Sigmoid colon (tissue), 7 donors: ENCODE measurements around the gene CHCHD6. TPM values are rescaled to one million over a fixed set of nuclear protein-coding genes. Genes with fewer than 3 reads are reported as not detected.

Experiments used
- DNase-seq: peaks from one replicate; pipeline ENCODE4 v3.0.0-alpha.2; 2019
- H3K27ac ChIP-seq, 4 donors: fragments of 200-600 bp; sonication (generic); one replicate each; pipeline ENCODE4 v1.5.1; 2016 to 2019; ENCODE audit warnings: mild to moderate bottlenecking in 1 of 4
- H3K27me3 ChIP-seq, 3 donors: fragments of 200-600 bp; sonication (generic); one replicate each; pipeline ENCODE4 v1.5.1; 2019; ENCODE audit warnings: mild to moderate bottlenecking in 1 of 3
- H3K36me3 ChIP-seq, 4 donors: fragments of 200-600 bp; sonication (generic); one replicate each; pipeline ENCODE4 v1.5.1; 2016 to 2019
- H3K4me1 ChIP-seq, 4 donors: fragments of 200-600 bp; sonication (generic); one replicate each; pipeline ENCODE4 v1.5.1; 2017 to 2019
- H3K4me3 ChIP-seq, 4 donors: fragments of 200-600 bp; sonication (generic); one replicate each; pipeline ENCODE4 v1.5.1; 2017 to 2019; ENCODE audit warnings: mild to moderate bottlenecking in 2 of 4, moderate library complexity in 1 of 4
- H3K9me3 ChIP-seq, 4 donors: fragments of 200-600 bp in 3 of 4; sonication (generic) in 3 of 4; one replicate each; pipeline versions ENCODE4 v1.5.1 to v1.6.1; 2013 to 2019
- EP300 ChIP-seq, 4 donors: sonication (generic); formaldehyde crosslinking; IDR thresholded peaks; one replicate each; pipeline ENCODE4 v1.6.1; 2017; ENCODE audit warnings: antibody characterized with exemption in 4 of 4
- POLR2A ChIP-seq, 2 donors: fragments of 450-650 bp; IDR thresholded peaks; one replicate each; pipeline ENCODE4 v1.6.1; 2016; ENCODE audit warnings: antibody characterized with exemption in 2 of 2, mild to moderate bottlenecking in 2 of 2, moderate library complexity in 2 of 2
- POLR2AphosphoS5 ChIP-seq, 4 donors: sonication (generic); formaldehyde crosslinking; IDR thresholded peaks; one replicate each; pipeline ENCODE4 v1.6.1; 2017; ENCODE audit warnings: antibody characterized with exemption in 4 of 4
- WGBS, 2 donors: extraction: QIAGEN DNeasy Blood & Tissue Kit; methylation state at CpG; one replicate each; pipeline ENCODE4 v1.1.7; 2013; 5-methylcytosine and 5-hydroxymethylcytosine counted together
- intact Hi-C: fragments of 100-400 bp; cut with DNase I; formaldehyde crosslinking; loops from one replicate; pipeline ENCODE4 v1.15.1; 2023
- polyA plus RNA-seq, 3 donors: library from polyadenylated mRNA; stranded (reverse); fragments of 200-250 nt; gene quantifications; one replicate each; pipeline ENCODE4 v1.2.3, GENCODE V29; 2013
- total RNA-seq, 4 donors: library from RNA; depleted of rRNA; stranded (reverse); fragments of >200 nt; gene quantifications; one replicate each; pipeline ENCODE4 v1.1.0, GENCODE V29; 2016
- TF ChIP-seq, protein P1 (sequence below), 4 experiments: fragments of 450-650 bp in 3 of 4; fragments of 200-600 bp in 1 of 4; IDR thresholded peaks; one replicate each; pipeline ENCODE4 v1.5.1; 2016 to 2019; ENCODE audit warnings: antibody characterized with exemption in 4 of 4, mild to moderate bottlenecking in 3 of 4, moderate library complexity in 2 of 4
- donor health status: healthy with polysubstance abuse.
- donor health status: Bipolar disorder and iron deficiency.
- donor health status: healthy.

CHCHD6 gene
- total and polyA plus RNA-seq, 7 donors = 8.0 to 20.9 (median 14.4) TPM

DNA sequence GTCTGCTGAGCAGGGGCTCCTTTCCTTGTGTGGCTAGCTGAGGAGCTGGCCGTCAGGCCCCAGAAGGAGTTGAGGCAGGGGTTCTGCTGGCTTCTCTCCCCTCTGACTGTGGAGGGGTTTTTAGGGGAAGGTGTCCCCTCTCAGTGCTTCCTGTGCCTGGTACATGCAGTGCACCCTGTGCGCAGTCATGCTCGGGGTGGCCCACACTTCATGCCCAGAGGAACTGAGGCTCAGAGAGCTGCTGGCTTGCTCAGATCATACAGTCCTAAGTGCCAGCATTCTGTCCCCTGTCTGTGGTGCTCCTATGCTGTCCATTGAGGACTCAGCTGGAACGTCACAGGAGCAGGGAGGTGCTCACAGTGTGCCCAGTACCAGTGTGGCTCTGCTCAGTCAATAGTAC, 211.0 kb downstream of the CHCHD6 start:
- peaks cover 0 to 15% (median 0%) of the 10 kb centered on the region in 4 donors for H3K36me3 ChIP-seq
- intact Hi-C loops = no loop called here
- peak; percentile 50 for DNase-seq
- 96 to 97% methylated on average over 4 of the region's 4 CpGs for WGBS, 2 donors
- no peaks in the 10 kb centered on the region for H3K27me3 ChIP-seq
- no peak overlapping the region for H3K27ac ChIP-seq
- no peaks in the 10 kb centered on the region for H3K4me1 ChIP-seq
- H3K4me3 ChIP-seq = no peak overlapping the region
- TF ChIP-seq POLR2A (IDR thresholded peaks at IDR 0.05) (no peak), EP300 (IDR thresholded peaks at IDR 0.05) (no peak), POLR2AphosphoS5 (IDR thresholded peaks at IDR 0.05) (no peak)
- TF ChIP-seq, protein P1, sequence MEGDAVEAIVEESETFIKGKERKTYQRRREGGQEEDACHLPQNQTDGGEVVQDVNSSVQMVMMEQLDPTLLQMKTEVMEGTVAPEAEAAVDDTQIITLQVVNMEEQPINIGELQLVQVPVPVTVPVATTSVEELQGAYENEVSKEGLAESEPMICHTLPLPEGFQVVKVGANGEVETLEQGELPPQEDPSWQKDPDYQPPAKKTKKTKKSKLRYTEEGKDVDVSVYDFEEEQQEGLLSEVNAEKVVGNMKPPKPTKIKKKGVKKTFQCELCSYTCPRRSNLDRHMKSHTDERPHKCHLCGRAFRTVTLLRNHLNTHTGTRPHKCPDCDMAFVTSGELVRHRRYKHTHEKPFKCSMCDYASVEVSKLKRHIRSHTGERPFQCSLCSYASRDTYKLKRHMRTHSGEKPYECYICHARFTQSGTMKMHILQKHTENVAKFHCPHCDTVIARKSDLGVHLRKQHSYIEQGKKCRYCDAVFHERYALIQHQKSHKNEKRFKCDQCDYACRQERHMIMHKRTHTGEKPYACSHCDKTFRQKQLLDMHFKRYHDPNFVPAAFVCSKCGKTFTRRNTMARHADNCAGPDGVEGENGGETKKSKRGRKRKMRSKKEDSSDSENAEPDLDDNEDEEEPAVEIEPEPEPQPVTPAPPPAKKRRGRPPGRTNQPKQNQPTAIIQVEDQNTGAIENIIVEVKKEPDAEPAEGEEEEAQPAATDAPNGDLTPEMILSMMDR (IDR thresholded peaks at IDR 0.05) = no peak
- no peaks in the 10 kb centered on the region for H3K9me3 ChIP-seq

DNA sequence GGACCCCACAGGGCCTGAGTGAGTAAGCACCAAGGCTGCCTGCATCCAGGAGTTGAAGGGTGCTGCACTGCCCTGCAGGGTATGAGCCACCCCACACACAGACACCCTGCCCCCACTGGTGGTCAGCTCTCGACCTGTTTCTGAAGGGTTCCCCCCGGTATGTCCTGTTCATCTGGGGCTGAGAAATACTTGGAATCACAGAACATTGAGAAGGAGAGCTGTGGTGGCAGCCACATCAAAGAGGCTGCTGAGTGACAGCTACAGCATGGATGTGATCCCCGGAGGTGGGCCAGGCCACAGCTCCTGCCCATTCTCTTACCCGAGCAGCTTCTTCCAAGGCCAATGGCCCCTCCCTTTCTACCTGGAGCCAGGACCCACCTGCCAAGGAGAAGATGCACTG, 212.5 kb downstream of the CHCHD6 start:
- peak; percentile 24 for DNase-seq
- TF ChIP-seq, protein P1 (IDR thresholded peaks at IDR 0.05) = no peak
- TF ChIP-seq EP300 (IDR thresholded peaks at IDR 0.05) (no peak), POLR2AphosphoS5 (IDR thresholded peaks at IDR 0.05) (no peak), POLR2A (IDR thresholded peaks at IDR 0.05) (no peak)
- no peaks in the 10 kb centered on the region for H3K4me1 ChIP-seq

DNA sequence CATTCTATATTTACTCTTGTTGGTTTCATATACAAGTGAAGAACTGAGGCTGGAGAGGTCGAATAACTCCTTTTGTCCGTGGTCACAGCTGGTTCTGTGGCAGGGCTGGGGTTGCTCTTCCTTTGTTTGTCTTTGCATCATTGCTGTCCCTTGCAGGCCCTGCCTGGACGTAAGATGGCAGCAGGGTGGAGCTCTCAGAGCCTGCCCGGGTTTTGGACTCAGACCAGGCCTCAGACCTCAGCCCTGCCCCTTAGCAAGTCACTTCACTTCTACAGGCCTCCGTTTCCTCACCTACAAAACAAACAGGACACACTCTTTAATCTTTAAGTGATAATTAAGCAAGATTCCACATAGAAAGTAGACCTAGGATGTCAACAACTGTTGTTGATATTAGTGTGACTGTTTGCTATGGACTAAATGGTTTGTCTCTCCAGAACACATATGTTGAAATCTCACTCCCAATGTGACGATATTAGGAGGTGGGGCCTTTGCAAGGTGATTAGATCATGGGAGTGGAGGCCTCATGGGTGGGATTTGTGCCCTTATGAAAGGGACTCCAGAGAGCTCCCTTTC, 213.3 kb downstream of the CHCHD6 start:
- intact Hi-C loops = no loop called here
- WGBS, 2 donors = 60 to 80% methylated on average over 6 of the region's 6 CpGs
- Histone ChIP-seq H3K4me1 (no peaks in the 10 kb centered on the region), H3K9me3 (no peaks in the 10 kb centered on the region), H3K36me3 (peaks cover 0 to 15% (median 0%) of the 10 kb centered on the region in 4 donors), H3K4me3 (no peak overlapping the region), H3K27me3 (no peaks in the 10 kb centered on the region), H3K27ac (no peak overlapping the region)
- DNase-seq = peak; percentile 35
- TF ChIP-seq POLR2AphosphoS5 (IDR thresholded peaks at IDR 0.05) (no peak), EP300 (IDR thresholded peaks at IDR 0.05) (no peak), POLR2A (IDR thresholded peaks at IDR 0.05) (no peak)
- TF ChIP-seq, protein P1 (IDR thresholded peaks at IDR 0.05) = no peak

More for the DNA sequence above, 212.5 kb downstream of the CHCHD6 start:
- Histone ChIP-seq H3K36me3 (peaks cover 0 to 15% (median 0%) of the 10 kb centered on the region in 4 donors), H3K4me3 (no peak overlapping the region), H3K27ac (no peak overlapping the region), H3K27me3 (no peaks in the 10 kb centered on the region), H3K9me3 (no peaks in the 10 kb centered on the region)
- intact Hi-C loops = no loop called here
- 93% methylated on average over 4 of the region's 4 CpGs for WGBS, 2 donors

DNA sequence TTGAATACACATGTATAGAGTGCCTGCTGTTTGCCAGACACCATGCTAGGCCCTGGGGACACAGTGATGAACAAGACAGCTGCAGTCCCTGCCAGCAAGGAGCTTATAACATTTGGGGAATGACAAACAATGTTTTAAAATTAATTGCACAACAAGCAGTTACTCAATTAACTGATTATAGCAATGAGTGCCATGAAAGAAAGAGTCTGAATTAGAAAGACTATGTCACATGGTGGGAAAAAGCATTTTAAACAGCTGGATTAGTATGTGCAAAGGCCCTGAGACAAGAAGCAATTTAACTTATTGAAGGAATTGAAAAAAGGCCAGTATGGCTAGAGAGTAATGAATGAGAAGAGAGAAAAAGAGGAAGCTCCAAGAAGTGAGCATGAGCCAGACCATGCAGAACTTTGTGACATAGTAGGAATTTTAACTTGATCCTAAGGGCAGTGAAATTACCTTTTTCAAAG, 214.3 kb downstream of the CHCHD6 start:
- intact Hi-C loops = no loop called here
- Histone ChIP-seq H3K4me3 (no peak overlapping the region), H3K4me1 (no peaks in the 10 kb centered on the region), H3K27me3 (no peaks in the 10 kb centered on the region), H3K27ac (no peak overlapping the region), H3K36me3 (peaks cover 0 to 15% (median 0%) of the 10 kb centered on the region in 4 donors), H3K9me3 (no peaks in the 10 kb centered on the region)
- TF ChIP-seq POLR2AphosphoS5 (IDR thresholded peaks at IDR 0.05) (no peak), EP300 (IDR thresholded peaks at IDR 0.05) (no peak), POLR2A (IDR thresholded peaks at IDR 0.05) (no peak)
- TF ChIP-seq, protein P1 (IDR thresholded peaks at IDR 0.05) = no peak
- DNase-seq = peak; percentile 6
